ENCODE results near the gene P2RY12. TPM values are rescaled to one million over a fixed set of nuclear protein-coding genes. Genes with fewer than 3 reads are reported as not detected.
A peak's percentile ranks its signal among the peaks of the same experiment; 100 is the strongest.

P2RY12 gene
- total RNA-seq, 2 experiments from 2014 or later = not detected

DNA sequence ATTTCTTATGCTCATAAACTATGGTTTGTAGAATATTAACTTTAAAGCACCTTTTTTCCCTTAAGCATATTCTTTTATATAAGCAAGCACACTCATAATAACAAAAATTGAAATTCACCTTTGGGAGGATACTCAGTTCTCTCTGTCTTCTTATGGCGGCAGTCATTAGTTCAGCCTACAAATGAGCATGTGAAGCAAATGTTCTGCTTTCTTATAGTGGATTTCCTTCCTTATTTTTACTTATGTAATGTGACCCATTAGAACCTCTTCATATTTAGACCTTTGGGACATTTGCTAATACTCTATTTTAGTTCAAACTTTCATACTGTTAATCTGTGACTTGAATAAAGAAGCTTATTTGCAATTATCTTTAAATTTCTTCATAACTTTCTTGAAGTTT lies 55.2 kb downstream of the P2RY12 start, which contains the start of gene P2RY13:
P2RY13 (minus strand) TSS at position 187 of the 400 bp plus-strand sequence; CDS start at position 166, 21 bp downstream.
- no peak for DNase-seq
- no peak for ATAC-seq
- Mint-ChIP-seq H3K27ac (no peak within 1 kb of the TSS), H3K4me1 (ENCODE audit: low read depth) (peaks cover 11% of the 10 kb centered on the region), H3K9me3 (ENCODE audit: insufficient read depth) (no peaks in the 10 kb centered on the region), H3K36me3 (ENCODE audit: low read depth) (no peaks in the 10 kb centered on the region), H3K4me3 (peak within 1 kb of the TSS; percentile 51), H3K27me3 (ENCODE audit: low read depth) (peaks cover 4% of the 10 kb centered on the region)
- POLR2A ChIA-PET = no interaction called here
- CTCF ChIA-PET = interaction anchor here (1.7 to 5.0 kb wide), 6 partner anchors 13 to 110 kb away, joined by 6 to 32 read pairs (median 6); partner anchors contain the start of gene GPR87

DNA sequence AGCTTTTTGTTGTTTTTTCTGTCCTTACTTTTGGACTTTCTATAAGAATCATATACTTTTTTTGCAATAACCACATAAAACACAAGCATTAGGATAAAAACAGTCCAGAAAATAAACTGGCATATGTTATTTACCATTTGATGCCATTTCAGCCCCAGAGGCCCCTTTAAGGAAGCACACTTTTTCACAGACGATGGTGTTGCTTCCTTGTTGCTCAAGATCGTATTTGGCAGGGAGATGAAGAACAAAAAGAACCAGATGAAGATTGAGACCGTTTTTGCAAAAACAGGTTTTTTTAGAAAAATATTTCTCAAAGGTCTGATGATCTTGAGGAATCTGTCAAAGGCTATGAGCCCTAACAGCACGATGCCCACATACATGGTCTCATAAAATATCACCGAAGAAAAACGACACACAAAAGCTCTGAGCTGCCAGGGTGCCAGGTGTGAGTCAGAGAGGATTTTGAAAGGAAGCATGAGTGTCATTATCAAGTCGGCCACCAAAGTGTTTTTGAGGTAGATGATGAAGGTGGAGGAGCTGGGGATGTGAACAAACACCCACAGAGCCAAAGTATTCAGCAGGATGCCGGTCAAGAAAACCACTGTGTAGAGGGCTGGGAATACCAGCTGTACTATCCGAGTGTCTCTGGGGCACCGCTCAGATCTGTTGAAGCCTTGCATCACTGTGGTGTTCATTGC lies 56.1 kb downstream of the P2RY12 start:
- Mint-ChIP-seq H3K9me3 (ENCODE audit: insufficient read depth) (no peaks in the 10 kb centered on the region), H3K4me1 (ENCODE audit: low read depth) (peaks cover 11% of the 10 kb centered on the region), H3K4me3 (peak overlapping the region; percentile 51), H3K27me3 (ENCODE audit: low read depth) (peaks cover 4% of the 10 kb centered on the region), H3K27ac (no peak overlapping the region), H3K36me3 (ENCODE audit: low read depth) (no peaks in the 10 kb centered on the region)
- CTCF ChIA-PET = interaction anchor here (0.7 to 5.0 kb wide), 26 partner anchors 10 to 186 kb away, joined by 3 to 32 read pairs (median 4); partner anchors contain the start of genes GPR87 and P2RY14
- ATAC-seq = peak; percentile 70
- POLR2A ChIA-PET = interaction anchor here (0.5 kb wide), 1 partner anchor 1469 kb away, joined by 5 read pairs; no protein-coding TSS in a partner anchor
- DNase-seq = peak; percentile 42

DNA sequence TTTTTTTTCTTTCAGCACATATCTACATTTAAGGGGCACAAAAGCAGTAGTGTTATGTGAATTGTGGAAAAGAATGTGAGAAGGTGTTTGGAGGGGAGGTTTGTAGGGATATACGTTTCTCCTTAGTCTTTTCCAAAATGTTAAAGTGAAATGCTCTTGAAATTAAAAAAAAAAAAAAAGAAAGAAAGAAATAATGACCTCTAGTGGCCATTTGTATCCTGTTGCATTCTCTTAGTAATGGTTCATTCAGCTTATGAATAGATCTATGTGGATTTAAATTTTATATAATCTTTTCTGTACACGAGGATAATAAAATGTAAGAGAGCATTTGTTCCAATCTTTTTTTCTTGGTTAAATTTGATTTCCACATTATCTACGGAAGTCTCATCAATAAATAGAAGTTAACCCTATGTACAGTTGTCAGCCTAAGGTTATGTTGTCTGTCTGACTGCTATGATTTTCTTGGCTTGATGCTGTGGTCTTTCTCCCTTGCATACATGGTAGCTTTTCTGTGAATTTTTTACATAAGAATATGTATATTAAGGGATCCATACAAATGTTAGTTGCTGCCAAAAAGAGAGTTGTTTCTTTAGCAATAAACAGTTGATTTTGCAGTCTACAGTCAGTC lies 56.9 kb downstream of the P2RY12 start:
- ChIA-PET POLR2A (interaction anchor here (0.5 kb wide), 1 partner anchor 1470 kb away, joined by 5 read pairs; no protein-coding TSS in a partner anchor), CTCF (interaction anchor here (0.8 to 5.0 kb wide), 25 partner anchors 9 to 186 kb away, joined by 3 to 32 read pairs (median 4); partner anchors contain the start of gene GPR87)
- Mint-ChIP-seq H3K27me3 (ENCODE audit: low read depth) (peaks cover 4% of the 10 kb centered on the region), H3K4me3 (no peak overlapping the region), H3K36me3 (ENCODE audit: low read depth) (no peaks in the 10 kb centered on the region), H3K4me1 (ENCODE audit: low read depth) (peaks cover 8% of the 10 kb centered on the region), H3K27ac (no peak overlapping the region), H3K9me3 (ENCODE audit: insufficient read depth) (no peaks in the 10 kb centered on the region)
- DNase-seq (no peak), ATAC-seq (no peak)

DNA sequence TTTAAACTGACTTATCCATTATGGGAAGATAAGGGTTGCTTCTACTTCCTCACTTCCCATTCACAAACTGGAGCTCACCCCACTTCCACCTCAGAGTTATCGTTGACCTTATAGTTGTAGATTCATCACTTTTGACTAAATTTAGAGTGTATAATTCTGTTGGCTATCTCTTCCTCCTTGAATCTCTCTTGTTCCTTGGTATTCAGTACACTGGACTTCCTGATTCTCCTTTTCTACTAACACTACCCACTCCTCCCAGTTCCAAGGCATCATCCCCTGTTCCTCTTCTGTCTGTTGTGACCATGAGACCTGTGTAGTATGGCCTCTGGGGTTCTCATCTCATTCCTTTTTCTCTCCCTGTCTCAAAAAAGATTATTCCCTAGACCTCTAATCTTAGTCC lies 62.0 kb downstream of the P2RY12 start:
- H3K9me3 Mint-ChIP-seq (ENCODE audit: insufficient read depth) = no peaks in the 10 kb centered on the region
- CTCF ChIA-PET = no interaction called here
- POLR2A ChIA-PET = no interaction called here
- H3K36me3 Mint-ChIP-seq (ENCODE audit: low read depth) = no peaks in the 10 kb centered on the region
- no peak for DNase-seq
- no peak overlapping the region for H3K27ac Mint-ChIP-seq
- no peak for ATAC-seq
- no peak overlapping the region for H3K4me3 Mint-ChIP-seq
- no peaks in the 10 kb centered on the region for H3K4me1 Mint-ChIP-seq (ENCODE audit: low read depth)
- no peaks in the 10 kb centered on the region for H3K27me3 Mint-ChIP-seq (ENCODE audit: low read depth)

DNA sequence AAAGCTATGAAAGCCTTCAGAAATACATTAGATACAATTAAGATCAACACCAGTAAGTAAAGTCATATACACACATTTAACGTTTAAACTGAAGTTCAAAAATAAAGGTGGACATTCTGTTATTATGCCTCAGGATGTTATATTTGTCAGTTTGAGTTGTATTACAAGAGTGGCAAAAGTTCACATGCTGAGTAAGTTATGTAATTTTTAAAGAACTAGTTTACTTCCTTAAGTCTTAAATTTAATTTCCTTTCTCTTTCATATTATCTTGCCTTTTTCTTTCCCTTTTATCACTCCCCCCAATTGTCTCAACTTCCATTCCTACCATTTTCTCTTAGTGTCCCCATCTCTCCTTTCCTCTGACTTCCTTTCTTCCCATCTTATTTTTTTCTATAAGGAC lies 63.0 kb downstream of the P2RY12 start:
- ATAC-seq (no peak), DNase-seq (no peak)
- H3K4me3 Mint-ChIP-seq = no peak overlapping the region
- no peak overlapping the region for H3K27ac Mint-ChIP-seq
- H3K4me1 Mint-ChIP-seq (ENCODE audit: low read depth) = peaks cover 3% of the 10 kb centered on the region
- H3K9me3 Mint-ChIP-seq (ENCODE audit: insufficient read depth) = no peaks in the 10 kb centered on the region
- ChIA-PET POLR2A (no interaction called here), CTCF (interaction anchor here (1.4 kb wide), 1 partner anchor 153 kb away, joined by 5 read pairs; no protein-coding TSS in a partner anchor)
- no peaks in the 10 kb centered on the region for H3K27me3 Mint-ChIP-seq (ENCODE audit: low read depth)
- no peaks in the 10 kb centered on the region for H3K36me3 Mint-ChIP-seq (ENCODE audit: low read depth)

DNA sequence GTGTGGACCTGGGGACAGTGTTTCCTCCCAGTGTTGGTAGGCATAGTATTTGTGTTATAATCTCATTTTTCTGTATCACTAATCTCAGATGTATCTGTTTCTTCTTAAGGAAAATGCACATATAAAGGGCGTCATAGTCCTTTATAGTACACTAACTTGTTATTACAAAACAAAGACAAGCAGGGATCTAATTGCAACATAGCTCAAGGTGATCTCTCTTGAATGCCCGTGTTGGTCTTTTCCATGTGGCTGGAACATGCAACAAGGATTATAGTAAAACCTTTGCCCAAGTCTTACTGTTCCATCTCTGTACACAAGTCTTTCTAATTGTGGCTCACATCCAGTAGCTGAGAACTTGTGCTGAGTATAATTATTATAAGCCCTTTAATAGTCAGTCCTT lies 64.4 kb downstream of the P2RY12 start:
- no peaks in the 10 kb centered on the region for H3K9me3 Mint-ChIP-seq (ENCODE audit: insufficient read depth)
- DNase-seq (no peak), ATAC-seq (no peak)
- no peaks in the 10 kb centered on the region for H3K36me3 Mint-ChIP-seq (ENCODE audit: low read depth)
- H3K27ac Mint-ChIP-seq = no peak overlapping the region
- peaks cover 5% of the 10 kb centered on the region for H3K4me1 Mint-ChIP-seq (ENCODE audit: low read depth)
- POLR2A ChIA-PET = no interaction called here
- no peak overlapping the region for H3K4me3 Mint-ChIP-seq
- CTCF ChIA-PET = interaction anchor here (1.4 kb wide), 1 partner anchor 152 kb away, joined by 5 read pairs; no protein-coding TSS in a partner anchor
- no peaks in the 10 kb centered on the region for H3K27me3 Mint-ChIP-seq (ENCODE audit: low read depth)

DNA sequence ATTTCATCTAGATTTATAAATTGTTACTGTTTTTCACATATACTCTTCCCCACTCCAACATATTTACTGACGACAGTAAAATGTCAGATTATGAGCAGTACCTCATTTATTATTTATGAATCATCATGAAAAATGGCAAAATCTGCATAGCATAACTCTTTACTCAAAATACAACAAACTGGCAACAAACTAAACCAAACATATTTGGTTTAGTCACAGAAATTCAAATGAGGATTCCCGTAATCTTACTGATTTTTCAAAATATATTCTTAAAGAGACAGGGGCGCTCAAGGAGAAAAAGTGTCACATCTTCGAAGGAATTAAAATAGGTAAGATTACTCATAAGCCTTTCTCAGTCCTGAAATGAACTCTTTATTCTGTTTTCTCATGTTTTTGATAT lies 64.9 kb downstream of the P2RY12 start:
- DNase-seq = no peak
- no peak for ATAC-seq
- ChIA-PET POLR2A (no interaction called here), CTCF (no interaction called here)
- H3K9me3 Mint-ChIP-seq (ENCODE audit: insufficient read depth) = no peaks in the 10 kb centered on the region
- no peaks in the 10 kb centered on the region for H3K27me3 Mint-ChIP-seq (ENCODE audit: low read depth)
- H3K27ac Mint-ChIP-seq = no peak overlapping the region
- H3K4me3 Mint-ChIP-seq = no peak overlapping the region
- peaks cover 5% of the 10 kb centered on the region for H3K4me1 Mint-ChIP-seq (ENCODE audit: low read depth)
- no peaks in the 10 kb centered on the region for H3K36me3 Mint-ChIP-seq (ENCODE audit: low read depth)

DNA sequence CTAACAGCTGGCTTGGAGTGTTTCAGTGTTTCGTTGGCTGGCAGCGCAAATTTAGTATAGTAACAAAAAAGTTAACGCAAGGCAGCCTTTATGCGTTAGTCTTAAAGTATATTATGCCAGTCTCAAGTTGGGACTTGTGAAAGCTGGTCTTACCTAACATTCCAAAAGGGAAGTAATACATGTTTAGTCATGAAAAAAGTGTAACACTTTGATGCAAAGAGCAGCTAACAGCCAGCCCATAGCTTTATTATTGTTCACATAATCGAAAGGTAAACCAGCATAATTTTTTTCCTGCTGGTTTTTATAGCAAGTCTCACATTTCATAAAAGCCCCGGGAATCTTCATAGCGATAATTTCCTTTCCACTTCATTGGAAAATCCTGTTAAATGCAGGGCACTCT lies 65.6 kb downstream of the P2RY12 start:
- H3K36me3 Mint-ChIP-seq (ENCODE audit: low read depth) = no peaks in the 10 kb centered on the region
- H3K4me1 Mint-ChIP-seq (ENCODE audit: low read depth) = peaks cover 5% of the 10 kb centered on the region
- ChIA-PET POLR2A (no interaction called here), CTCF (interaction anchor here (0.9 to 1.8 kb wide), 2 partner anchors 9 kb away, joined by 3 to 4 read pairs; no protein-coding TSS in a partner anchor)
- H3K4me3 Mint-ChIP-seq = no peak overlapping the region
- H3K9me3 Mint-ChIP-seq (ENCODE audit: insufficient read depth) = no peaks in the 10 kb centered on the region
- H3K27ac Mint-ChIP-seq = no peak overlapping the region
- DNase-seq = no peak
- H3K27me3 Mint-ChIP-seq (ENCODE audit: low read depth) = no peaks in the 10 kb centered on the region
- no peak for ATAC-seq

DNA sequence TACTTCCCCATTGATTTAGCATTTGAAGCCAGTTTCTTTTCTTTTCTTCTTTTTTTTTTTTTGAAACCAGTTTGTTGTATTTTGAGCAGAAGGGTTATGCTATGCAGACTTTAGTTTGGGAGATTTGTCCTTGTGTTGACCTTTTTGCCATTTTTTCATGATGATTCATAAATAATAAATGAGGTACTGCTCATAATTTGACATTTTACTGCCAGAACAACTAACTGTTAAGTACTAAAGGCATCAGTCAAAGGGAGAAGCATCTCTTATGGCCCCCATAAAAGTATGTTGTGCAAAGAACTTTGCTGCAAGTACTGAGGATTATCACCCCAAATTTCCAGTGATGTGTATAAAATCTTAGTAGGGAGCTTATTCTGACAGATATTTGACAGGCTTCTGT lies 66.2 kb downstream of the P2RY12 start:
- no peak overlapping the region for H3K4me3 Mint-ChIP-seq
- CTCF ChIA-PET = interaction anchor here (0.9 to 1.8 kb wide), 2 partner anchors 8 to 9 kb away, joined by 3 to 4 read pairs; no protein-coding TSS in a partner anchor
- H3K27me3 Mint-ChIP-seq (ENCODE audit: low read depth) = no peaks in the 10 kb centered on the region
- H3K4me1 Mint-ChIP-seq (ENCODE audit: low read depth) = peaks cover 5% of the 10 kb centered on the region
- DNase-seq (no peak), ATAC-seq (no peak)
- H3K9me3 Mint-ChIP-seq (ENCODE audit: insufficient read depth) = no peaks in the 10 kb centered on the region
- POLR2A ChIA-PET = no interaction called here
- H3K27ac Mint-ChIP-seq = no peak overlapping the region
- no peaks in the 10 kb centered on the region for H3K36me3 Mint-ChIP-seq (ENCODE audit: low read depth)

DNA sequence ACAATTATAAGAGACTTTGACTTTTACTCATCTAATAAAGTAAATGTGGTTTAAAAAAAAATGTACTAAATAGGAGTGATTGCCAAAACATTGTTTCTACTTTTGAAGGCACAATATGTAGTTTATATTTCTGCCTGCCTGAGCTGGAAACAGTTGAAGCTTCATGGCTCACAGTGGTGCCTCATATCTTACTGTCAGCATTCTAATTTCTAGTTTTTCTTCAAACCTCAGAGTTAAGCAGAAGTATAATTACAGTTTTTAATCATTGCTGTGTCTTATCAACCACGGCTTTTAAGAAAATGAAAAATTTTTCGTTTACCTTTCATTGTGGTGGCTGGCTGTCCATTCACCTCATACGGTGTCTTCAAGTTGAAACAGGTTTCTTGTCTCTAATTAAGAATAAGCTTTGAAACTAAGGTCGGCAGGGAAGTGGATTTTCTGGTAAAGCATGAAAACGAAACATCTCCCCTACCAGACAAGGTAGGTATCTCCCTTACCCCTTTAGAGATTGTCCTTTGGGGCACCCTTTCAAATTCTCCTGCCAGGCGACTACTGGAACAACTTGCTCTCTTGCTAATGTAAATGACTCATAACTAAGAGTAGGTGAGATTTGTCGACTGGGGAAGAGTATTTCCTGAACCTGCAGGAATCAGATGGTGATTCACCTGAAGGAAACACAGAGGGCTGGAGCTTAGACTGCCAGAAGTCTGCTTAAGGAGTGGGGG lies 68.1 kb downstream of the P2RY12 start, which contains the start of gene GPR87:
GPR87 (minus strand) TSS at position 554 of the 725 bp plus-strand sequence. CDS start 16,720 bp downstream, outside the sequence.
- ATAC-seq = peak; percentile 23
- Mint-ChIP-seq H3K27ac (no peak within 1 kb of the TSS), H3K9me3 (ENCODE audit: insufficient read depth) (no peaks in the 10 kb centered on the region), H3K36me3 (ENCODE audit: low read depth) (no peaks in the 10 kb centered on the region), H3K4me3 (no peak within 1 kb of the TSS), H3K27me3 (ENCODE audit: low read depth) (no peaks in the 10 kb centered on the region), H3K4me1 (ENCODE audit: low read depth) (peaks cover 5% of the 10 kb centered on the region)
- no peak for DNase-seq
- ChIA-PET CTCF (interaction anchor here (1.2 to 1.5 kb wide), 3 partner anchors 12 to 148 kb away, joined by 4 to 6 read pairs (median 4); no protein-coding TSS in a partner anchor), POLR2A (no interaction called here)

DNA sequence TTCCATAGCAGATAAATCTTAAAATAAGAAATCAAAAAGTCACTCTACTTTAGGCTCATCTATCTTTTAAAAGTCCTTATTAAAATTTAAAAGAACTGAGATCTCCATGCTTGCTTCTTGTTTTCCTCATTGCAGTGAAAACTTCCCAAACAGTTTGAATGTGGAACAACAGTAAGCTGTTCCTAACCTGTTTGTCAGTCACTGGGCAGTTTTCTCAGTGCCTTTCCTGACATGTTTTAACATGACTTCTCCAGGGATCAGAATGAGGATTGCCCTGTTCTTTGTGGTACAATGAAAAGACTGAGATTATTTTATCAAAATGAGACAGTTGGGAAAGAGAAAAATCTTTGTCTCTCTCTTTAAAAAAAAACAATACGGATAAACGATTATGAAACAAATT lies 68.7 kb downstream of the P2RY12 start:
- H3K27ac Mint-ChIP-seq = no peak overlapping the region
- ChIA-PET CTCF (interaction anchor here (1.2 to 1.5 kb wide), 3 partner anchors 13 to 148 kb away, joined by 4 to 6 read pairs (median 4); no protein-coding TSS in a partner anchor), POLR2A (no interaction called here)
- ATAC-seq (no peak), DNase-seq (no peak)
- H3K4me1 Mint-ChIP-seq (ENCODE audit: low read depth) = peaks cover 5% of the 10 kb centered on the region
- no peaks in the 10 kb centered on the region for H3K9me3 Mint-ChIP-seq (ENCODE audit: insufficient read depth)
- H3K36me3 Mint-ChIP-seq (ENCODE audit: low read depth) = no peaks in the 10 kb centered on the region
- no peak overlapping the region for H3K4me3 Mint-ChIP-seq
- no peaks in the 10 kb centered on the region for H3K27me3 Mint-ChIP-seq (ENCODE audit: low read depth)
